Upper lobe of right lung (tissue), 1 donor: Measurements from ENCODE around the gene TRAPPC3L. TPM values are rescaled to one million over a fixed set of nuclear protein-coding genes. Genes with fewer than 3 reads are reported as not detected.
A peak's percentile ranks its signal among the peaks of the same experiment; 100 is the strongest.

Source experiments
- ATAC-seq: fragments of 200-7000 bp; cut with Tn5 transposase; one replicate; pipeline ENCODE4 v1.9.1; 2020; ENCODE audit warnings: mild to moderate bottlenecking, moderate library complexity
- DNase-seq: peaks from one replicate; pipeline ENCODE4 v3.0.0-alpha.2; 2020
- H3K27ac ChIP-seq: fragments of 200-600 bp; one replicate; pipeline ENCODE4 v1.8.0; 2022
- H3K27me3 ChIP-seq: fragments of 200-600 bp; one replicate; pipeline ENCODE4 v1.8.0; 2022; ENCODE audit warnings: mild to moderate bottlenecking
- H3K36me3 ChIP-seq: fragments of 200-600 bp; one replicate; pipeline ENCODE4 v1.8.0; 2022
- H3K4me1 ChIP-seq: fragments of 200-600 bp; one replicate; pipeline ENCODE4 v1.8.0; 2022
- H3K4me3 ChIP-seq: fragments of 200-600 bp; one replicate; pipeline ENCODE4 v1.8.0; 2022; ENCODE audit warnings: mild to moderate bottlenecking
- H3K9me3 ChIP-seq: fragments of 200-600 bp; one replicate; pipeline ENCODE4 v1.8.0; 2022
- intact Hi-C: fragments of 100-400 bp; cut with DNase I; formaldehyde crosslinking; loops from one replicate; pipeline ENCODE4 v1.11.0; 2022
- total RNA-seq: library from RNA; stranded (reverse); fragmentation: NEBNext Ultra II Directional; extraction: Animal tissue kit (Norgen Biotek cat#: 25700); gene quantifications from one replicate; pipeline ENCODE4 v1.2.1, GENCODE V29; 2021
- TF ChIP-seq, protein P1 (sequence below): fragments of 200-600 bp; IDR thresholded peaks from one replicate; pipeline ENCODE4 v1.8.0; 2022; ENCODE audit warnings: antibody characterized with exemption
- donor health status: DM: no; HTN: yes; CAD: no; lungs with severe emphysema.

TRAPPC3L gene
- total RNA-seq, 1 donor from 2014 or later, result 0.64 TPM

DNA sequence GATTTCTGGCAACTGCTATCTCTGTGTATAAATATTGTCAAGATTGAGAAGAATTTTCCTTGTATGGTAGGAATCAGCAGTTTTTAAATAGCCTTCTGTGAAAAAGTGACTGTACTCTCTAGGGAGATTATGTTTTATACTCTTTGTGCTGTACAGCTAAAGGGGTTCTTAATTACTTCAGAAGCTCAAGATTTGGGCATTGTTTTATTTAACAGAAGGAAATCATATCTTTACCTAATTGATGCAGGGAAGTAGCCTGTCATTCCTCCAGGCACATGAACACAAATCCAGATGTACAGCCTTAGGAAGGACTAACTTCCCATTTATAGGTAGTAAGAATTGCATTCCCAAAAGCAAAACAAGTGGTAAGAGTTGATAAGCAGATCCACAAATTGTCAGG lies 32.8 kb downstream of the TRAPPC3L start:
- Histone ChIP-seq H3K4me1 (no peaks in the 10 kb centered on the region), H3K4me3 (peak overlapping the region; percentile 43), H3K27ac (peak overlapping the region; percentile 86), H3K27me3 (no peaks in the 10 kb centered on the region), H3K9me3 (no peaks in the 10 kb centered on the region), H3K36me3 (no peaks in the 10 kb centered on the region)
- no peak for ATAC-seq
- TF ChIP-seq, protein P1, sequence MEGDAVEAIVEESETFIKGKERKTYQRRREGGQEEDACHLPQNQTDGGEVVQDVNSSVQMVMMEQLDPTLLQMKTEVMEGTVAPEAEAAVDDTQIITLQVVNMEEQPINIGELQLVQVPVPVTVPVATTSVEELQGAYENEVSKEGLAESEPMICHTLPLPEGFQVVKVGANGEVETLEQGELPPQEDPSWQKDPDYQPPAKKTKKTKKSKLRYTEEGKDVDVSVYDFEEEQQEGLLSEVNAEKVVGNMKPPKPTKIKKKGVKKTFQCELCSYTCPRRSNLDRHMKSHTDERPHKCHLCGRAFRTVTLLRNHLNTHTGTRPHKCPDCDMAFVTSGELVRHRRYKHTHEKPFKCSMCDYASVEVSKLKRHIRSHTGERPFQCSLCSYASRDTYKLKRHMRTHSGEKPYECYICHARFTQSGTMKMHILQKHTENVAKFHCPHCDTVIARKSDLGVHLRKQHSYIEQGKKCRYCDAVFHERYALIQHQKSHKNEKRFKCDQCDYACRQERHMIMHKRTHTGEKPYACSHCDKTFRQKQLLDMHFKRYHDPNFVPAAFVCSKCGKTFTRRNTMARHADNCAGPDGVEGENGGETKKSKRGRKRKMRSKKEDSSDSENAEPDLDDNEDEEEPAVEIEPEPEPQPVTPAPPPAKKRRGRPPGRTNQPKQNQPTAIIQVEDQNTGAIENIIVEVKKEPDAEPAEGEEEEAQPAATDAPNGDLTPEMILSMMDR, result no peak
- DNase-seq, result no peak
- intact Hi-C loops, result no loop called here

- Histone ChIP-seq H3K27ac (peak overlapping the region; percentile 86), H3K36me3 (no peaks in the 10 kb centered on the region), H3K4me1 (no peaks in the 10 kb centered on the region), H3K27me3 (no peaks in the 10 kb centered on the region), H3K4me3 (peak overlapping the region; percentile 43), H3K9me3 (no peaks in the 10 kb centered on the region)
- DNase-seq, result no peak
- no peak for ATAC-seq
- TF ChIP-seq, protein P1, result no peak
- intact Hi-C loops, result no loop called here
These were observed 33.3 kb downstream of the TRAPPC3L start for GRCh38 chr6:116512111-116512559.

DNA sequence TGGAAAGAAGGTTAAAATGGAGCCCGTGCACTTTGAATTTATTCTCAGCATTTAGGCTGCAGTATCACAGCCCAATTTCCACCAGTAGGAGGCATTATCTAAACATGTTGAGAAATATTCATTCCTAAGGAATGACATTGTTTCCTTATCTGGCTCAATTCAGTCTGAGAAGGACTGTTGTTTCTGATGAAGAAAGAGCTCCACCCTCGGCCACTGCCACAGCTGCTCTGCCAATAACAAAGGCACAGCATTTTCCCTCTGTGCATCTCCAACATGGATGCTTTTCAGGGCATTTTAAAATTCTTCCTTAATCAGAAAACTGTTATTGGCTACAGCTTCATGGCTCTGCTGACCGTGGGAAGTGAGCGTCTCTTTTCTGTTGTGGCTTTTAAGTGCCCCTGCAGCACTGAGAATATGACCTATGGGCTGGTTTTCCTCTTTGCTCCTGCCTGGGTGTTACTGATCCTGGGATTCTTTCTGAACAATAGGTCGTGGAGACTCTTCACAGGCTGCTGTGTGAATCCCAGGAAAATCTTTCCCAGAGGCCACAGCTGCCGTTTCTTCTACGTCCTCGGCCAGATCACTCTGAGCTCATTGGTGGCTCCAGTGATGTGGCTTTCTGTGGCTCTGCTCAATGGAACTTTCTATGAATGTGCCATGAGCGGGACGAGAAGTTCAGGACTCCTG lies 33.9 kb downstream of the TRAPPC3L start, which contains the start of gene CALHM5:
Gene CALHM5 (plus strand): TSS at position 216 of the 687 bp plus-strand sequence. CDS start 58 bp downstream, at position 274.
- peak within 1 kb of the TSS; percentile 86 for H3K27ac ChIP-seq
- peak within 1 kb of the TSS; percentile 43 for H3K4me3 ChIP-seq
- intact Hi-C loops, result no loop called here
- no peaks in the 10 kb centered on the region for H3K9me3 ChIP-seq
- H3K4me1 ChIP-seq, result no peaks in the 10 kb centered on the region
- ATAC-seq (peak; percentile 93), DNase-seq (no peak)
- no peaks in the 10 kb centered on the region for H3K27me3 ChIP-seq
- H3K36me3 ChIP-seq, result no peaks in the 10 kb centered on the region
- TF ChIP-seq, protein P1, result peak; percentile 70

- Histone ChIP-seq H3K27ac (no peak overlapping the region), H3K36me3 (no peaks in the 10 kb centered on the region), H3K4me3 (no peak overlapping the region), H3K9me3 (no peaks in the 10 kb centered on the region), H3K27me3 (no peaks in the 10 kb centered on the region), H3K4me1 (no peaks in the 10 kb centered on the region)
- TF ChIP-seq, protein P1, result no peak
- intact Hi-C loops, result no loop called here
- DNase-seq (no peak), ATAC-seq (no peak)
These were observed 37.0 kb downstream of the TRAPPC3L start for GRCh38 chr6:116508527-116508926.

GRCh38 chr6:116507324-116507723 lies 38.2 kb downstream of the TRAPPC3L start:
- H3K27me3 ChIP-seq, result no peaks in the 10 kb centered on the region
- intact Hi-C loops, result no loop called here
- no peaks in the 10 kb centered on the region for H3K9me3 ChIP-seq
- H3K4me3 ChIP-seq, result no peak overlapping the region
- H3K36me3 ChIP-seq, result no peaks in the 10 kb centered on the region
- DNase-seq (no peak), ATAC-seq (no peak)
- TF ChIP-seq, protein P1, result no peak
- no peaks in the 10 kb centered on the region for H3K4me1 ChIP-seq
- no peak overlapping the region for H3K27ac ChIP-seq
